Large intestine (tissue), 3 donors: Measurements from ENCODE around the gene C12orf75. TPM values are rescaled to one million over a fixed set of nuclear protein-coding genes. Genes with fewer than 3 reads are reported as not detected.
"Not testable (repeated sequence)": the region's sequence is repeated elsewhere in the genome, so short reads cannot be mapped to it uniquely, and the experiment has no call there.

ENCODE experiments used
- DNase-seq, 2 donors: peaks; one replicate each; pipeline versions ENCODE4 v3.0.0 to v3.0.0-alpha.2; 2013
- H3K27ac ChIP-seq: one replicate; pipeline ENCODE4 v1.5.1; 2013; ENCODE audit warnings: low read length
- H3K27me3 ChIP-seq: 2 replicates; pipeline ENCODE4 v1.6.1; 2013; ENCODE audit warnings: low read length; ENCODE audit not compliant: control insufficient read depth, insufficient read depth
- H3K36me3 ChIP-seq: 2 replicates; pipeline ENCODE4 v1.6.1; 2013; ENCODE audit warnings: low read length; ENCODE audit not compliant: control insufficient read depth, insufficient read depth
- H3K4me1 ChIP-seq: one replicate; pipeline ENCODE4 v1.6.1; 2013; ENCODE audit warnings: low read length; ENCODE audit not compliant: control insufficient read depth, insufficient read depth
- H3K4me3 ChIP-seq: one replicate; pipeline ENCODE4 v1.5.1; 2013; ENCODE audit warnings: low read length
- H3K9me3 ChIP-seq: one replicate; pipeline ENCODE4 v1.6.1; 2013; ENCODE audit warnings: mild to moderate bottlenecking, low read depth, low read length, moderate library complexity; ENCODE audit not compliant: control insufficient read depth
- WGBS: methylation state at CpG from one replicate; pipeline ENCODE4 v1.1.5; 2013; ENCODE audit warnings: low lambda C conversion rate; ENCODE audit not compliant: insufficient coverage; 5-methylcytosine and 5-hydroxymethylcytosine counted together
- polyA plus RNA-seq: library from polyadenylated mRNA; unstranded; fragments of 120-200 nt; gene quantifications from one replicate; pipeline ENCODE4 v1.2.1, GENCODE V29; 2013

The C12orf75 gene
- polyA plus RNA-seq, 1 donor, result 31.2 TPM

GRCh38 chr12:105319691-105320209 lies 10.7 kb upstream of the C12orf75 start:
- Histone ChIP-seq H3K4me3 (no peak overlapping the region), H3K9me3 (no peaks in the 10 kb centered on the region), H3K4me1 (peaks cover 54% of the 10 kb centered on the region), H3K27ac (peak overlapping the region; percentile 89), H3K27me3 (no peaks in the 10 kb centered on the region), H3K36me3 (no peaks in the 10 kb centered on the region)
- no CpG with 5 or more reads among the region's 8 CpGs for WGBS
- peak in 1 of 2 donors; percentile 11 for DNase-seq

GRCh38 chr12:105321125-105321524 lies 9.4 kb upstream of the C12orf75 start:
- H3K27ac ChIP-seq, result peak overlapping the region; percentile 44
- peaks cover 53% of the 10 kb centered on the region for H3K4me1 ChIP-seq
- DNase-seq, result peak in 1 of 2 donors; percentile 48

GRCh38 chr12:105322070-105322469 lies 8.4 kb upstream of the C12orf75 start:
- WGBS, result 32% methylated on average over 2 of the region's 4 CpGs
- peaks cover 44% of the 10 kb centered on the region for H3K4me1 ChIP-seq
- H3K36me3 ChIP-seq, result no peaks in the 10 kb centered on the region
- H3K9me3 ChIP-seq, result no peaks in the 10 kb centered on the region
- no peaks in the 10 kb centered on the region for H3K27me3 ChIP-seq
- no peak overlapping the region for H3K4me3 ChIP-seq
- H3K27ac ChIP-seq, result peak overlapping the region; percentile 44
- DNase-seq, result peak in 1 of 2 donors; percentile 48

More at GRCh38 chr12:105321125-105321524, 9.4 kb upstream of the C12orf75 start:
- H3K9me3 ChIP-seq, result no peaks in the 10 kb centered on the region
- no peaks in the 10 kb centered on the region for H3K27me3 ChIP-seq
- WGBS, result no CpG with 5 or more reads among the region's 2 CpGs
- no peak overlapping the region for H3K4me3 ChIP-seq
- no peaks in the 10 kb centered on the region for H3K36me3 ChIP-seq

- H3K4me1 ChIP-seq, result peaks cover 30% of the 10 kb centered on the region
- no CpG with 5 or more reads among the region's 2 CpGs for WGBS
- no peak overlapping the region for H3K4me3 ChIP-seq
- no peaks in the 10 kb centered on the region for H3K36me3 ChIP-seq
- no peaks in the 10 kb centered on the region for H3K27me3 ChIP-seq
- peak in 1 of 2 donors; percentile 26 for DNase-seq
- no peak overlapping the region for H3K27ac ChIP-seq
- no peaks in the 10 kb centered on the region for H3K9me3 ChIP-seq
These were observed 5.8 kb upstream of the C12orf75 start for GRCh38 chr12:105324704-105325103.

GRCh38 chr12:105325117-105325516 lies 5.4 kb upstream of the C12orf75 start:
- H3K4me3 ChIP-seq, result no peak overlapping the region
- no peaks in the 10 kb centered on the region for H3K27me3 ChIP-seq
- no peak overlapping the region for H3K27ac ChIP-seq
- peaks cover 28% of the 10 kb centered on the region for H3K4me1 ChIP-seq
- no peak for DNase-seq
- no peaks in the 10 kb centered on the region for H3K9me3 ChIP-seq
- H3K36me3 ChIP-seq, result no peaks in the 10 kb centered on the region
- no CpG with 5 or more reads among the region's 2 CpGs for WGBS

GRCh38 chr12:105329926-105330282 lies 587 bp upstream of the C12orf75 start:
- Histone ChIP-seq H3K4me3 (peak overlapping the region; percentile 70), H3K4me1 (peaks cover 12% of the 10 kb centered on the region), H3K27me3 (no peaks in the 10 kb centered on the region), H3K9me3 (no peaks in the 10 kb centered on the region), H3K36me3 (no peaks in the 10 kb centered on the region), H3K27ac (no peak overlapping the region)
- no CpG with 5 or more reads among the region's 9 CpGs for WGBS
- DNase-seq, result no peak

- H3K9me3 ChIP-seq, result no peaks in the 10 kb centered on the region
- 20% methylated on average over 1 of the region's 46 CpGs for WGBS
- H3K27me3 ChIP-seq, result no peaks in the 10 kb centered on the region
- peak in 1 of 2 donors; percentile 58 for DNase-seq
- H3K36me3 ChIP-seq, result no peaks in the 10 kb centered on the region
- H3K4me3 ChIP-seq, result peak overlapping the region; percentile 70
- H3K27ac ChIP-seq, result peak overlapping the region; percentile 44
- H3K4me1 ChIP-seq, result peaks cover 10% of the 10 kb centered on the region
These were observed 677 bp downstream of the C12orf75 start for GRCh38 chr12:105330931-105331804.

- peak in 1 of 2 donors; percentile 42 for DNase-seq
- no peaks in the 10 kb centered on the region for H3K36me3 ChIP-seq
- no peaks in the 10 kb centered on the region for H3K9me3 ChIP-seq
- no peaks in the 10 kb centered on the region for H3K27me3 ChIP-seq
- peaks cover 10% of the 10 kb centered on the region for H3K4me1 ChIP-seq
- no CpG with 5 or more reads among the region's 8 CpGs for WGBS
- H3K27ac ChIP-seq, result peak overlapping the region; percentile 44
- peak overlapping the region; percentile 70 for H3K4me3 ChIP-seq
These were observed 1.3 kb downstream of the C12orf75 start for GRCh38 chr12:105331805-105332251.

- not testable (repeated sequence) for H3K36me3 ChIP-seq, H3K4me3 ChIP-seq, H3K27me3 ChIP-seq, H3K9me3 ChIP-seq, H3K4me1 ChIP-seq, DNase-seq, H3K27ac ChIP-seq
- WGBS, result no CpG with 5 or more reads among the region's 6 CpGs
These were observed 1.8 kb downstream of the C12orf75 start for GRCh38 chr12:105332286-105332685.

- no peak overlapping the region for H3K4me3 ChIP-seq
- no peak for DNase-seq
These were observed 2.4 kb downstream of the C12orf75 start for GRCh38 chr12:105332925-105333324.

More at GRCh38 chr12:105332925-105333324, 2.4 kb downstream of the C12orf75 start:
- Histone ChIP-seq H3K4me1 (peaks cover 10% of the 10 kb centered on the region), H3K9me3 (no peaks in the 10 kb centered on the region), H3K27ac (no peak overlapping the region), H3K36me3 (no peaks in the 10 kb centered on the region), H3K27me3 (no peaks in the 10 kb centered on the region)
- WGBS, result no CpG with 5 or more reads among the region's 1 CpG
